Neuronal stem cell (in vitro differentiated cells): ENCODE results near the gene INTS1.

Source experiments
- DNase-seq: peaks from one replicate; pipeline ENCODE4 v3.0.0-alpha.2; 2013; ENCODE audit warnings: low spot score
- H2AFZ ChIP-seq: one replicate; pipeline ENCODE4 v1.6.1; 2013; ENCODE audit warnings: mild to moderate bottlenecking, low read length, inconsistent platforms
- H2AK5ac ChIP-seq: 2 replicates; pipeline ENCODE4 v1.6.1; 2013; ENCODE audit warnings: low read depth, mild to moderate bottlenecking, inconsistent platforms, low read length, moderate library complexity, mixed read lengths
- H2BK120ac ChIP-seq: 2 replicates; pipeline ENCODE4 v1.6.1; 2013; ENCODE audit warnings: low read depth, mild to moderate bottlenecking, inconsistent platforms, low read length, moderate library complexity, mixed read lengths
- H2BK12ac ChIP-seq: one replicate; pipeline ENCODE4 v1.6.1; 2013; ENCODE audit warnings: low read length, inconsistent platforms
- H2BK15ac ChIP-seq: 2 replicates; pipeline ENCODE4 v1.6.1; 2013; ENCODE audit warnings: mild to moderate bottlenecking, low read length, inconsistent platforms, mixed read lengths
- H2BK5ac ChIP-seq: one replicate; pipeline ENCODE4 v1.6.1; 2013; ENCODE audit warnings: inconsistent platforms, mild to moderate bottlenecking, low read length, moderate library complexity
- H3K14ac ChIP-seq: one replicate; pipeline ENCODE4 v1.6.1; 2013; ENCODE audit warnings: low read length, inconsistent platforms
- H3K18ac ChIP-seq: 2 replicates; pipeline ENCODE4 v1.6.1; 2013; ENCODE audit warnings: low read length, inconsistent platforms
- H3K23ac ChIP-seq: 2 replicates; pipeline ENCODE4 v1.6.1; 2013; ENCODE audit warnings: low read depth, mild to moderate bottlenecking, mixed read lengths, low read length, inconsistent platforms; ENCODE audit not compliant: poor library complexity
- H3K27ac ChIP-seq: replicated peaks from 3 replicates; pipeline ENCODE4 v1.5.1; 2013; ENCODE audit warnings: low read length, inconsistent platforms
- H3K27me3 ChIP-seq, 3 experiments: 2 replicates each; pipeline ENCODE4 v1.6.1; 2013; ENCODE audit warnings: low read length in 3 of 3, mild to moderate bottlenecking in 2 of 3, inconsistent platforms in 1 of 3, low read depth in 1 of 3, mixed read lengths in 1 of 3, moderate library complexity in 1 of 3; ENCODE audit not compliant: control insufficient read depth in 3 of 3, insufficient read depth in 3 of 3
- H3K36me3 ChIP-seq, 2 donors: replicated peaks in 1 of 2; 2 replicates each; pipeline ENCODE4 v1.6.1; 2013; ENCODE audit warnings: low read length in 2 of 2; ENCODE audit not compliant: control insufficient read depth in 2 of 2, insufficient read depth in 2 of 2
- H3K4ac ChIP-seq: 2 replicates; pipeline ENCODE4 v1.6.1; 2013; ENCODE audit warnings: inconsistent platforms, mild to moderate bottlenecking, low read length, moderate library complexity
- H3K4me1 ChIP-seq, 2 donors: 1 replicate in 1 of 2; 2 replicates in 1 of 2; pipeline ENCODE4 v1.6.1; 2013; ENCODE audit warnings: low read length in 2 of 2, low read depth in 1 of 2; ENCODE audit not compliant: control insufficient read depth in 2 of 2, insufficient read depth in 1 of 2
- H3K4me2 ChIP-seq: one replicate; pipeline ENCODE4 v1.6.1; 2013; ENCODE audit warnings: mild to moderate bottlenecking, low read length, inconsistent platforms; ENCODE audit not compliant: insufficient read depth, poor library complexity, severe bottlenecking
- H3K4me3 ChIP-seq, 2 donors: 2 replicates each; pipeline ENCODE4 v1.5.1; 2013; ENCODE audit warnings: low read length in 2 of 2, mild to moderate bottlenecking in 2 of 2, inconsistent platforms in 1 of 2, moderate library complexity in 1 of 2
- H3K79me1 ChIP-seq: one replicate; pipeline ENCODE4 v1.6.1; 2013; ENCODE audit warnings: low read depth, mild to moderate bottlenecking, inconsistent platforms, low read length, moderate library complexity
- H3K9ac ChIP-seq: one replicate; pipeline ENCODE4 v1.6.1; 2013; ENCODE audit warnings: mild to moderate bottlenecking, low read depth, low read length, inconsistent platforms; ENCODE audit not compliant: poor library complexity
- H3K9me3 ChIP-seq, 2 donors: replicated peaks in 1 of 2; 2 replicates each; pipeline versions ENCODE3 to v1.6.1; 2013; ENCODE audit warnings: low read length in 2 of 2, mild to moderate bottlenecking in 2 of 2, inconsistent platforms in 1 of 2, low read depth in 1 of 2, mixed read lengths in 1 of 2, moderate library complexity in 1 of 2; ENCODE audit not compliant: control insufficient read depth in 2 of 2, insufficient read depth in 1 of 2
- H4K8ac ChIP-seq: one replicate; pipeline ENCODE4 v1.6.1; 2013; ENCODE audit warnings: low read depth, mild to moderate bottlenecking, inconsistent platforms, low read length, moderate library complexity
- H4K91ac ChIP-seq: one replicate; pipeline ENCODE4 v1.6.1; 2013; ENCODE audit warnings: low read length, low read depth, mild to moderate bottlenecking, inconsistent platforms; ENCODE audit not compliant: poor library complexity
- WGBS, 2 donors: extraction: QIAGEN DNeasy Blood & Tissue Kit; methylation state at CpG; one replicate each; pipeline ENCODE4 v1.1.7; 2013; ENCODE audit warnings: missing lambda C conversion rate in 2 of 2, mixed read lengths in 1 of 2; ENCODE audit not compliant: insufficient read length in 2 of 2, insufficient replicate concordance in 1 of 2; ENCODE audit errors: extremely low coverage in 2 of 2; 5-methylcytosine and 5-hydroxymethylcytosine counted together

The INTS1 gene

DNA sequence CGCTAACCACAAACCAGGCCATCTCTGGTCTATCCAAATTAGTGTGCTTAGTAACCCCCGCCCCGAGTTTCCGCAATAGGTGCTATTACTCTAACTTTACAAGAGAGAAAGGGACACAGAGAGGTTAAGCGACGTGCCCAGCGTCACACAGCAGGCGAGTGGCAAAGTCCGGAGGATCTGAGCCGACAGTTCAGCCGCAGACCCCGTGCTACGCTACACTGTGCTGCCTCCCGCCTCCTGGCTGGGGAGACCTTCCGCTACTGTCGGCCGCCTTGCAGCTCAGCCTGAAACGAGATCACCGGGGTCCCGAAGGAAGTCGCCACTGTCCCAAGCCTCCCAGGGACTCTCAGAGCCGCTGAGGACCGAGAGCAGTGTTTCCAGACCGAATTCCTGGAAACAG is 799 bp downstream of the INTS1 start:
- no peak overlapping the region for H2BK12ac ChIP-seq
- H2BK15ac ChIP-seq: no peak overlapping the region
- peaks cover 8 to 15% of the 10 kb centered on the region in 2 donors for H3K4me1 ChIP-seq
- H3K4me2 ChIP-seq: peak overlapping the region; percentile 96
- H3K14ac ChIP-seq: no peak overlapping the region
- H2BK120ac ChIP-seq: no peak overlapping the region
- no peak overlapping the region for H4K91ac ChIP-seq
- no peak for DNase-seq
- no peaks in the 10 kb centered on the region for H3K27me3 ChIP-seq
- no peak overlapping the region for H3K4ac ChIP-seq
- no peak overlapping the region for H3K18ac ChIP-seq
- no CpG with 5 or more reads among the region's 24 CpGs for WGBS, 2 donors
- H4K8ac ChIP-seq: no peak overlapping the region
- no peaks in the 10 kb centered on the region for H3K9me3 ChIP-seq
- peaks cover 18% of the 10 kb centered on the region for H3K79me1 ChIP-seq
- H3K4me3 ChIP-seq: peak overlapping the region; percentile 94 to 96
- peaks cover 22 to 45% of the 10 kb centered on the region in 2 donors for H3K36me3 ChIP-seq
- H2AK5ac ChIP-seq: peak overlapping the region; percentile 71
- H3K27ac ChIP-seq: no peak overlapping the region
- H3K9ac ChIP-seq: peak overlapping the region; percentile 96
- peak overlapping the region; percentile 99 for H3K23ac ChIP-seq
- peak overlapping the region; percentile 60 for H2BK5ac ChIP-seq
- no peak overlapping the region for H2AFZ ChIP-seq

DNA sequence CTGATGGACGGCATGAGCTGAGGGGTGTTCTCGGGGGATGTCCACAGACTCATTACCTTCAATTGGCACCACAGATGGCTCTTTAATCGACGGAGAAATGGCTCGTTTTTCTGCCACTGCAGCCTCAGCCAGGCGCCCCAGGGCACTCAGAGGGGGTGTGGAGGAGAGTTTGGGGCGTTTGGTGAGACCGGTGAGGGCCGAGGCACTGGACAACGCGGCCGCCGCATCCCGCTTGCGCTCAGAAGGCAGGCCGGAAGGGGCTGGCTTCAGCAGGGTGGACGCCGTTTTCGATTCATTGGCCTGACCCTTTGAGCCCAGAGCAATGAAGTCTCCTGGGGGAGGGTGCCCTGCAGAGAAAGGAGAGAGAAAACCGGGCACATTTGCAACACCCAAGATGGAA is 1.3 kb downstream of the INTS1 start:
- H4K91ac ChIP-seq: no peak overlapping the region
- no peak overlapping the region for H3K4ac ChIP-seq
- H3K27me3 ChIP-seq: no peaks in the 10 kb centered on the region
- DNase-seq: no peak
- H2BK15ac ChIP-seq: no peak overlapping the region
- H3K4me1 ChIP-seq: peaks cover 8 to 15% of the 10 kb centered on the region in 2 donors
- no peak overlapping the region for H2AK5ac ChIP-seq
- H2AFZ ChIP-seq: no peak overlapping the region
- H3K4me2 ChIP-seq: peak overlapping the region; percentile 96
- H3K14ac ChIP-seq: no peak overlapping the region
- no peaks in the 10 kb centered on the region for H3K9me3 ChIP-seq
- no CpG with 5 or more reads among the region's 20 CpGs for WGBS, 2 donors
- H3K9ac ChIP-seq: no peak overlapping the region
- no peak overlapping the region for H2BK12ac ChIP-seq
- no peak overlapping the region for H4K8ac ChIP-seq
- H3K4me3 ChIP-seq: peak overlapping the region in 1 of 2 donors; percentile 96
- no peak overlapping the region for H3K27ac ChIP-seq
- H2BK5ac ChIP-seq: no peak overlapping the region
- peaks cover 18% of the 10 kb centered on the region for H3K79me1 ChIP-seq
- H3K36me3 ChIP-seq: peaks cover 26 to 50% of the 10 kb centered on the region in 2 donors
- no peak overlapping the region for H3K18ac ChIP-seq
- H3K23ac ChIP-seq: no peak overlapping the region
- H2BK120ac ChIP-seq: no peak overlapping the region

DNA sequence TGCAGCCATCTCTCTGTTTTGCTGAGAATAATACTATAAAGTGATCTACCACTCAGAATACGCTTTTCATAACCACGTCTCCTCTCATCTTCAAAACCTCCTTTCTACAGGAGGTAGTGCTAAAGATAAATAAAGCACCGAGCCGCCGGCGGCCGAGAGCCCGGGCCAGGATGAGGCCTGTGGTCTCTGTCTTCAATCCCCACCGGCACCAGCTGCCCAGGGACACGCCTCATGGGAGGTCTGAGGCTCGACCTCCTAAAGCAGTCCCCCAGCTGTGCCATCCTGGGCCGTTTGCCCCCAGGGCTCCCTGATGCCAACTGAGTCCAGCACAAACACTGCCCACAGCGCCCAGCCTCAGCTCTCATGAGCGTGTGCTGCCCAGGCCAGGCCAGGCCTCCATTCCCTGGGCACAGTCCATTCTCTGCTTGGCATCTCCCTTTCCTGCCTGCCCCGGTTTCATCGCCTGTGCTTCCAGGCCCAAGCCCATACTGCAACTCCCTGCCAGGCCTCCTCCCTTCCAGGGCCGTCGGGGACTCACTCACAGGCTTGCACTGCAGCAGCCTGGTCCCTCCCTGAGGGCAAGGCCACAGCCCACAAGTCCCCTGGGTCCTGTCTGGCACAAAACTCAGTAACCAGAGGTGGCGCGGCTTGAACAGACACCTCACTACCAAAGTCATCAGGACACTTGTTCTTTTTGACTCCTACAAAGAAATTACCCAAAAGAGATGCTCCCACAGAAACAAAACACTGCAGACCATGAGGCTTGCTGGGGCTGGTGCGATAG is 2.5 kb downstream of the INTS1 start:
- H2BK5ac ChIP-seq: no peak overlapping the region
- no peak overlapping the region for H3K4me2 ChIP-seq
- WGBS, 2 donors: no CpG with 5 or more reads among the region's 21 CpGs
- H3K27me3 ChIP-seq: no peaks in the 10 kb centered on the region
- DNase-seq: no peak
- H2BK12ac ChIP-seq: no peak overlapping the region
- H3K18ac ChIP-seq: no peak overlapping the region
- H3K23ac ChIP-seq: peak overlapping the region; percentile 44
- H4K91ac ChIP-seq: no peak overlapping the region
- H2AFZ ChIP-seq: no peak overlapping the region
- no peak overlapping the region for H2BK120ac ChIP-seq
- no peak overlapping the region for H2AK5ac ChIP-seq
- H3K4me1 ChIP-seq: peaks cover 5 to 12% of the 10 kb centered on the region in 2 donors
- H4K8ac ChIP-seq: no peak overlapping the region
- H3K36me3 ChIP-seq: peaks cover 35 to 62% of the 10 kb centered on the region in 2 donors
- H3K27ac ChIP-seq: no peak overlapping the region
- H3K79me1 ChIP-seq: peaks cover 18% of the 10 kb centered on the region
- peak overlapping the region; percentile 52 to 96 for H3K4me3 ChIP-seq
- H3K4ac ChIP-seq: no peak overlapping the region
- peak overlapping the region; percentile 2 for H3K9ac ChIP-seq
- H2BK15ac ChIP-seq: no peak overlapping the region
- H3K9me3 ChIP-seq: no peaks in the 10 kb centered on the region
- H3K14ac ChIP-seq: no peak overlapping the region

GRCh38 chr7:1500064-1500807 is 4.0 kb downstream of the INTS1 start:
- Histone ChIP-seq H3K79me1 (peaks cover 18% of the 10 kb centered on the region), H3K36me3 (peaks cover 44 to 74% of the 10 kb centered on the region in 2 donors), H2BK15ac (no peak overlapping the region), H2BK120ac (no peak overlapping the region), H4K91ac (no peak overlapping the region), H3K9me3 (no peaks in the 10 kb centered on the region), H2AFZ (no peak overlapping the region), H3K18ac (no peak overlapping the region), H3K9ac (peak overlapping the region; percentile 60), H2BK5ac (no peak overlapping the region), H2AK5ac (no peak overlapping the region), H3K27me3 (no peaks in the 10 kb centered on the region), H3K27ac (no peak overlapping the region), H2BK12ac (no peak overlapping the region), H3K4me2 (no peak overlapping the region), H3K23ac (peak overlapping the region; percentile 43), H3K4ac (no peak overlapping the region), H3K14ac (no peak overlapping the region), H3K4me1 (peaks cover 5 to 6% of the 10 kb centered on the region in 2 donors), H3K4me3 (no peak overlapping the region), H4K8ac (no peak overlapping the region)
- no CpG with 5 or more reads among the region's 34 CpGs for WGBS, 2 donors
- DNase-seq: no peak
